Measurements from ENCODE around the gene DZANK1.
"Not testable (repeated sequence)": the region's sequence is repeated elsewhere in the genome, so short reads cannot be mapped to it uniquely, and the experiment has no call there.

Gene DZANK1

GRCh38 chr20:18466894-18467730 lies at the start of gene DZANK1, which contains the start of gene POLR3F:
Gene DZANK1 (minus strand): TSS chr20:18467030. CDS start chr20:18465358, 1,672 bp downstream.
Gene POLR3F (plus strand): TSS chr20:18467390. CDS start chr20:18467507, 117 bp downstream.
- DNase-seq: peak; percentile 89

- no peak for DNase-seq
Measured at GRCh38 chr20:18515973-18516372, 49.1 kb upstream of the DZANK1 start.

GRCh38 chr20:18514127-18514526 lies 47.3 kb upstream of the DZANK1 start:
- no peak for DNase-seq

- DNase-seq: no peak
Measured at GRCh38 chr20:18513208-18513607, 46.4 kb upstream of the DZANK1 start.

GRCh38 chr20:18511571-18511970 lies 44.7 kb upstream of the DZANK1 start:
- no peak for DNase-seq

GRCh38 chr20:18507218-18508191 lies 40.7 kb upstream of the DZANK1 start, which contains the start of gene SEC23B:
Gene SEC23B (plus strand): TSS chr20:18507940. CDS start chr20:18510836, 2,896 bp downstream.
- peak; percentile 95 for DNase-seq

GRCh38 chr20:18506744-18507143 lies 39.9 kb upstream of the DZANK1 start:
- no peak for DNase-seq

GRCh38 chr20:18504479-18505060 lies 37.7 kb upstream of the DZANK1 start:
- DNase-seq: no peak

GRCh38 chr20:18501672-18502071 lies 34.8 kb upstream of the DZANK1 start:
- DNase-seq: not testable (repeated sequence)

GRCh38 chr20:18497603-18498002 lies 30.8 kb upstream of the DZANK1 start:
- no peak for DNase-seq

- DNase-seq: peak; percentile 53
Measured at GRCh38 chr20:18496740-18497592, 30.1 kb upstream of the DZANK1 start, which contains the start of gene RBBP9. Gene RBBP9 (minus strand): TSS chr20:18497225. CDS start chr20:18497167, 58 bp downstream.

- DNase-seq: no peak
Measured at GRCh38 chr20:18496042-18496441, 29.2 kb upstream of the DZANK1 start.

GRCh38 chr20:18488301-18488700 lies 21.5 kb upstream of the DZANK1 start:
- DNase-seq: no peak

GRCh38 chr20:18481596-18481995 lies 14.8 kb upstream of the DZANK1 start:
- DNase-seq: no peak

- DNase-seq: no peak
Measured at GRCh38 chr20:18477821-18478220, 11.0 kb upstream of the DZANK1 start.

- DNase-seq: no peak
Measured at GRCh38 chr20:18477218-18477617, 10.4 kb upstream of the DZANK1 start.

GRCh38 chr20:18466574-18466893 lies 296 bp downstream of the DZANK1 start:
- no peak for DNase-seq

GRCh38 chr20:18465536-18466200 lies 1.2 kb downstream of the DZANK1 start:
- no peak for DNase-seq

GRCh38 chr20:18456600-18456999 lies 10.2 kb downstream of the DZANK1 start:
- DNase-seq: no peak

- DNase-seq: no peak
Measured at GRCh38 chr20:18443886-18444285, 22.9 kb downstream of the DZANK1 start.

GRCh38 chr20:18440403-18440802 lies 26.4 kb downstream of the DZANK1 start:
- DNase-seq: no peak

All from activated T-cell treated with anti-CD3 and anti-CD28 coated beads for 4 hours (primary cell).